HEK293 (cell line): ENCODE results near the gene WWOX.

Experiments used
- CTCF ChIA-PET: fragments of 350-600 bp; formaldehyde crosslinking; extraction: SDS; loops from one replicate; lab custom pipeline; 2021; ENCODE audit warnings: antibody characterized with exemption; lab: Yijun Ruan, JAX
- POLR2A ChIA-PET: fragments of 300-600 bp; formaldehyde crosslinking; extraction: SDS; loops from one replicate; lab custom pipeline; 2020; ENCODE audit warnings: antibody characterized with exemption, inconsistent platforms; lab: Yijun Ruan, JAX
- H3K27ac ChIP-seq: fragments of 200-500 bp; sonication (Bioruptor generic); 2 replicates; pipeline ENCODE4 v1.5.1; 2014; ENCODE audit warnings: low read depth, low read length, control low read depth, inconsistent platforms; ENCODE audit errors: extremely low read depth
- H3K36me3 ChIP-seq, 2 experiments: fragments of 200-500 bp in 1 of 2; sonication (Bioruptor generic) in 1 of 2; 1 replicate in 1 of 2; 2 replicates in 1 of 2; pipeline ENCODE4 v1.5.1; 2014 to 2017; ENCODE audit warnings: inconsistent platforms in 2 of 2, low read length in 2 of 2; ENCODE audit not compliant: control insufficient read depth in 2 of 2, insufficient read depth in 1 of 2
- H3K4me1 ChIP-seq: fragments of 200-500 bp; sonication (Bioruptor generic); 2 replicates; pipeline ENCODE4 v1.5.1; 2014; ENCODE audit warnings: mild to moderate bottlenecking, low read length, inconsistent platforms; ENCODE audit not compliant: control insufficient read depth, insufficient read depth
- H3K4me3 ChIP-seq: 2 replicates; pipeline ENCODE4 v1.5.1; 2011; ENCODE audit warnings: low read depth, mild to moderate bottlenecking, control low read depth, low read length, moderate library complexity
- H3K9me3 ChIP-seq: fragments of 200-500 bp; sonication (Bioruptor generic); 2 replicates; pipeline ENCODE4 v1.5.1; 2014; ENCODE audit warnings: low read depth, low read length, inconsistent platforms; ENCODE audit not compliant: control insufficient read depth, insufficient read depth
- INSM2 ChIP-seq: fragments of 450-650 bp; formaldehyde crosslinking; IDR thresholded peaks from 2 replicates; pipeline ENCODE4 v1.5.1; 2016; ENCODE audit warnings: missing biosample characterization, missing genetic modification characterization
- ZNF121 ChIP-seq: fragments of 450-650 bp; formaldehyde crosslinking; IDR thresholded peaks from 2 replicates; pipeline ENCODE4 v1.5.1; 2016; ENCODE audit warnings: missing biosample characterization, missing genetic modification characterization
- ZNF184 ChIP-seq: fragments of 450-650 bp; IDR thresholded peaks from 2 replicates; pipeline ENCODE4 v1.5.1; 2018; ENCODE audit warnings: missing biosample characterization, mild to moderate bottlenecking, missing genetic modification characterization
- ZNF239 ChIP-seq: fragments of 450-650 bp; formaldehyde crosslinking; IDR thresholded peaks from 2 replicates; pipeline ENCODE4 v1.5.1; 2016; ENCODE audit warnings: missing biosample characterization, missing genetic modification characterization
- ZNF518A ChIP-seq: fragments of 450-650 bp; formaldehyde crosslinking; conservative IDR thresholded peaks from 2 replicates; pipeline ENCODE4 v1.5.1; 2016; ENCODE audit warnings: low read depth, missing biosample characterization, missing genetic modification characterization
- ZNF544 ChIP-seq: fragments of 450-650 bp; formaldehyde crosslinking; IDR thresholded peaks from 2 replicates; pipeline ENCODE4 v1.5.0; 2017; ENCODE audit warnings: missing biosample characterization, missing genetic modification characterization
- ZNF580 ChIP-seq: fragments of 450-650 bp; formaldehyde crosslinking; IDR thresholded peaks from 2 replicates; pipeline ENCODE4 v1.5.1; 2016; ENCODE audit warnings: missing biosample characterization, missing genetic modification characterization
- ZNF837 ChIP-seq: fragments of 450-650 bp; formaldehyde crosslinking; IDR thresholded peaks from 2 replicates; pipeline ENCODE4 v1.5.1; 2016; ENCODE audit warnings: missing biosample characterization, missing genetic modification characterization
- ZSCAN23 ChIP-seq: fragments of 450-650 bp; formaldehyde crosslinking; IDR thresholded peaks from 2 replicates; pipeline ENCODE4 v1.5.1; 2016; ENCODE audit warnings: missing biosample characterization, missing genetic modification characterization
- TF ChIP-seq, protein P1 (sequence below): fragments of 450-650 bp; formaldehyde crosslinking; IDR thresholded peaks from 2 replicates; pipeline ENCODE4 v1.5.1; 2017; ENCODE audit warnings: missing biosample characterization, missing genetic modification characterization
- TF ChIP-seq, protein P2 (sequence below): fragments of 450-650 bp; formaldehyde crosslinking; IDR thresholded peaks from 2 replicates; pipeline ENCODE4 v1.5.1; 2016; ENCODE audit warnings: missing biosample characterization, missing genetic modification characterization
- TF ChIP-seq, protein P3 (sequence below): fragments of 450-650 bp; formaldehyde crosslinking; IDR thresholded peaks from 2 replicates; pipeline ENCODE4 v1.5.1; 2016; ENCODE audit warnings: missing biosample characterization, missing genetic modification characterization

Gene WWOX

DNA sequence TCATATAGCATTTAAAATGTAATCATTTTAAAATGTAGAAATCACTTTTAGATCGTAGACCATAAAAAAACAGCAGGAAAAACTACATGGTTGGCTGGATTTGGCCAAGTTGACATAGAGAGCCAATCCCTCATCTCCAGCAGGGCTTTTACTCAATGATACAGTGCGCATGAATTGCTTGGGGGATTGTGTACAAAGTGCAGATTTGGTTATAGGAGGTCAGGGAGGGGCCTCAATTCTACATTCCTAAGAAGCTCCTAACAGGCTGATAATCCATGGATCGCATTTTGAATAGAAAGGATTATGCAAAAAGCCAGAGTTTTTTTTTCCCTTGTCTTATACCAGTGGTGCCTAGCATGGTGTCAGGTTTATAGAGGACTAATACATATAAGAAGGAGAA is 1056.0 kb downstream of the WWOX start:
- Histone ChIP-seq H3K36me3 (no peaks in the 10 kb centered on the region), H3K4me3 (no peak overlapping the region), H3K27ac (no peak overlapping the region), H3K4me1 (no peaks in the 10 kb centered on the region), H3K9me3 (no peaks in the 10 kb centered on the region)
- POLR2A ChIA-PET = no interaction called here
- TF ChIP-seq ZNF184 (tag by site-specific recombination) = no peak
- TF ChIP-seq, protein P1, sequence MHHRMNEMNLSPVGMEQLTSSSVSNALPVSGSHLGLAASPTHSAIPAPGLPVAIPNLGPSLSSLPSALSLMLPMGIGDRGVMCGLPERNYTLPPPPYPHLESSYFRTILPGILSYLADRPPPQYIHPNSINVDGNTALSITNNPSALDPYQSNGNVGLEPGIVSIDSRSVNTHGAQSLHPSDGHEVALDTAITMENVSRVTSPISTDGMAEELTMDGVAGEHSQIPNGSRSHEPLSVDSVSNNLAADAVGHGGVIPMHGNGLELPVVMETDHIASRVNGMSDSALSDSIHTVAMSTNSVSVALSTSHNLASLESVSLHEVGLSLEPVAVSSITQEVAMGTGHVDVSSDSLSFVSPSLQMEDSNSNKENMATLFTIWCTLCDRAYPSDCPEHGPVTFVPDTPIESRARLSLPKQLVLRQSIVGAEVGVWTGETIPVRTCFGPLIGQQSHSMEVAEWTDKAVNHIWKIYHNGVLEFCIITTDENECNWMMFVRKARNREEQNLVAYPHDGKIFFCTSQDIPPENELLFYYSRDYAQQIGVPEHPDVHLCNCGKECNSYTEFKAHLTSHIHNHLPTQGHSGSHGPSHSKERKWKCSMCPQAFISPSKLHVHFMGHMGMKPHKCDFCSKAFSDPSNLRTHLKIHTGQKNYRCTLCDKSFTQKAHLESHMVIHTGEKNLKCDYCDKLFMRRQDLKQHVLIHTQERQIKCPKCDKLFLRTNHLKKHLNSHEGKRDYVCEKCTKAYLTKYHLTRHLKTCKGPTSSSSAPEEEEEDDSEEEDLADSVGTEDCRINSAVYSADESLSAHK (tag by site-specific recombination) = no peak
- TF ChIP-seq ZNF837 = no peak
- TF ChIP-seq, protein P2, sequence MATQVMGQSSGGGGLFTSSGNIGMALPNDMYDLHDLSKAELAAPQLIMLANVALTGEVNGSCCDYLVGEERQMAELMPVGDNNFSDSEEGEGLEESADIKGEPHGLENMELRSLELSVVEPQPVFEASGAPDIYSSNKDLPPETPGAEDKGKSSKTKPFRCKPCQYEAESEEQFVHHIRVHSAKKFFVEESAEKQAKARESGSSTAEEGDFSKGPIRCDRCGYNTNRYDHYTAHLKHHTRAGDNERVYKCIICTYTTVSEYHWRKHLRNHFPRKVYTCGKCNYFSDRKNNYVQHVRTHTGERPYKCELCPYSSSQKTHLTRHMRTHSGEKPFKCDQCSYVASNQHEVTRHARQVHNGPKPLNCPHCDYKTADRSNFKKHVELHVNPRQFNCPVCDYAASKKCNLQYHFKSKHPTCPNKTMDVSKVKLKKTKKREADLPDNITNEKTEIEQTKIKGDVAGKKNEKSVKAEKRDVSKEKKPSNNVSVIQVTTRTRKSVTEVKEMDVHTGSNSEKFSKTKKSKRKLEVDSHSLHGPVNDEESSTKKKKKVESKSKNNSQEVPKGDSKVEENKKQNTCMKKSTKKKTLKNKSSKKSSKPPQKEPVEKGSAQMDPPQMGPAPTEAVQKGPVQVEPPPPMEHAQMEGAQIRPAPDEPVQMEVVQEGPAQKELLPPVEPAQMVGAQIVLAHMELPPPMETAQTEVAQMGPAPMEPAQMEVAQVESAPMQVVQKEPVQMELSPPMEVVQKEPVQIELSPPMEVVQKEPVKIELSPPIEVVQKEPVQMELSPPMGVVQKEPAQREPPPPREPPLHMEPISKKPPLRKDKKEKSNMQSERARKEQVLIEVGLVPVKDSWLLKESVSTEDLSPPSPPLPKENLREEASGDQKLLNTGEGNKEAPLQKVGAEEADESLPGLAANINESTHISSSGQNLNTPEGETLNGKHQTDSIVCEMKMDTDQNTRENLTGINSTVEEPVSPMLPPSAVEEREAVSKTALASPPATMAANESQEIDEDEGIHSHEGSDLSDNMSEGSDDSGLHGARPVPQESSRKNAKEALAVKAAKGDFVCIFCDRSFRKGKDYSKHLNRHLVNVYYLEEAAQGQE (tag by site-specific recombination) = no peak
- TF ChIP-seq, protein P3, sequence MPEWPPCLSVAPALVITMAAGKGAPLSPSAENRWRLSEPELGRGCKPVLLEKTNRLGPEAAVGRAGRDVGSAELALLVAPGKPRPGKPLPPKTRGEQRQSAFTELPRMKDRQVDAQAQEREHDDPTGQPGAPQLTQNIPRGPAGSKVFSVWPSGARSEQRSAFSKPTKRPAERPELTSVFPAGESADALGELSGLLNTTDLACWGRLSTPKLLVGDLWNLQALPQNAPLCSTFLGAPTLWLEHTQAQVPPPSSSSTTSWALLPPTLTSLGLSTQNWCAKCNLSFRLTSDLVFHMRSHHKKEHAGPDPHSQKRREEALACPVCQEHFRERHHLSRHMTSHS = no peak
- no peak for TF ChIP-seq INSM2 (tag by site-specific recombination)
- TF ChIP-seq ZNF239 (tag by site-specific recombination) = no peak
- no peak for TF ChIP-seq ZNF580
- no peak for TF ChIP-seq ZSCAN23 (tag by site-specific recombination)
- no peak for TF ChIP-seq ZNF518A (tag by site-specific recombination)
- TF ChIP-seq ZNF544 (tag by site-specific recombination) = no peak
- TF ChIP-seq ZNF121 (tag by site-specific recombination) = no peak
- CTCF ChIA-PET = no interaction called here
